Ascending aorta (tissue), 2 donors: ENCODE data around the gene TMEM132C. TPM values are rescaled to one million over a fixed set of nuclear protein-coding genes. Genes with fewer than 3 reads are reported as not detected.

Experiments used
- DNase-seq, 2 donors: peaks; one replicate each; pipeline ENCODE4 v3.0.0-alpha.2; 2019; ENCODE audit warnings: low spot score in 2 of 2
- H3K27ac ChIP-seq, 2 donors: fragments of 200-600 bp; sonication (generic); one replicate each; pipeline ENCODE4 v1.5.1; 2016 to 2017; ENCODE audit warnings: mild to moderate bottlenecking in 1 of 2
- H3K27me3 ChIP-seq: fragments of 200-600 bp; sonication (generic); one replicate; pipeline ENCODE4 v1.5.1; 2017
- H3K36me3 ChIP-seq, 2 donors: fragments of 200-600 bp; sonication (generic); one replicate each; pipeline ENCODE4 v1.5.1; 2016
- H3K4me1 ChIP-seq, 2 donors: fragments of 200-600 bp; sonication (generic); one replicate each; pipeline ENCODE4 v1.5.1; 2016 to 2017; ENCODE audit warnings: mild to moderate bottlenecking in 1 of 2
- H3K4me3 ChIP-seq, 2 donors: fragments of 200-600 bp; sonication (generic); one replicate each; pipeline ENCODE4 v1.5.1; 2016 to 2017; ENCODE audit warnings: mild to moderate bottlenecking in 1 of 2
- H3K9me3 ChIP-seq, 2 donors: fragments of 200-600 bp; sonication (generic); one replicate each; pipeline ENCODE4 v1.5.1; 2016
- CTCF ChIP-seq, 3 experiments: fragments of 200-600 bp in 2 of 3; fragments of 450-650 bp in 1 of 3; sonication (generic) in 2 of 3; IDR thresholded peaks; one replicate each; pipeline ENCODE4 v1.5.1; 2016 to 2019; ENCODE audit warnings: antibody characterized with exemption in 3 of 3, mild to moderate bottlenecking in 1 of 3, moderate library complexity in 1 of 3
- intact Hi-C: fragments of 100-400 bp; cut with DNase I; formaldehyde crosslinking; loops from one replicate; pipeline ENCODE4 v1.15.1; 2023
- total RNA-seq: library from RNA; depleted of rRNA; stranded (reverse); fragments of >200 nt; gene quantifications from one replicate; pipeline ENCODE4 v1.1.0, GENCODE V29; 2016

Gene TMEM132C
- total RNA-seq, 1 donor from 2014 or later = 0.96 TPM

- no peak overlapping the region for H3K4me3 ChIP-seq
- DNase-seq = no peak
- no peaks in the 10 kb centered on the region for H3K4me1 ChIP-seq
- intact Hi-C loops = no loop called here
- H3K27ac ChIP-seq = no peak overlapping the region
- no peaks in the 10 kb centered on the region for H3K27me3 ChIP-seq
- no peak for TF ChIP-seq CTCF (IDR thresholded peaks at IDR 0.05)
- H3K9me3 ChIP-seq = no peaks in the 10 kb centered on the region
- H3K36me3 ChIP-seq = no peaks in the 10 kb centered on the region
Measured at GRCh38 chr12:128288357-128288756, 21.4 kb downstream of the TMEM132C start.

- Histone ChIP-seq H3K27me3 (no peaks in the 10 kb centered on the region), H3K36me3 (no peaks in the 10 kb centered on the region), H3K4me3 (no peak overlapping the region), H3K27ac (no peak overlapping the region), H3K4me1 (no peaks in the 10 kb centered on the region), H3K9me3 (no peaks in the 10 kb centered on the region)
- intact Hi-C loops = no loop called here
- DNase-seq = no peak
- no peak for TF ChIP-seq CTCF (IDR thresholded peaks at IDR 0.05)
Measured at GRCh38 chr12:128288896-128289295, 21.9 kb downstream of the TMEM132C start.

- TF ChIP-seq CTCF (IDR thresholded peaks at IDR 0.05) = no peak
- DNase-seq = no peak
Measured at GRCh38 chr12:128290938-128291337, 24.0 kb downstream of the TMEM132C start.

GRCh38 chr12:128298091-128298748 is 31.2 kb downstream of the TMEM132C start:
- H3K9me3 ChIP-seq = no peaks in the 10 kb centered on the region
- no peaks in the 10 kb centered on the region for H3K27me3 ChIP-seq
- no peak overlapping the region for H3K27ac ChIP-seq
- H3K36me3 ChIP-seq = no peaks in the 10 kb centered on the region
- no peak for DNase-seq
- no peaks in the 10 kb centered on the region for H3K4me1 ChIP-seq
- H3K4me3 ChIP-seq = no peak overlapping the region
- TF ChIP-seq CTCF (IDR thresholded peaks at IDR 0.05) = no peak
- intact Hi-C loops = no loop called here

More at GRCh38 chr12:128290938-128291337, 24.0 kb downstream of the TMEM132C start:
- Histone ChIP-seq H3K36me3 (no peaks in the 10 kb centered on the region), H3K27me3 (no peaks in the 10 kb centered on the region), H3K9me3 (no peaks in the 10 kb centered on the region), H3K27ac (no peak overlapping the region), H3K4me1 (no peaks in the 10 kb centered on the region), H3K4me3 (no peak overlapping the region)
- intact Hi-C loops = no loop called here

- Histone ChIP-seq H3K27ac (no peak overlapping the region), H3K36me3 (no peaks in the 10 kb centered on the region), H3K9me3 (no peaks in the 10 kb centered on the region), H3K4me1 (no peaks in the 10 kb centered on the region), H3K4me3 (no peak overlapping the region), H3K27me3 (no peaks in the 10 kb centered on the region)
- TF ChIP-seq CTCF (IDR thresholded peaks at IDR 0.05) = no peak
- intact Hi-C loops = no loop called here
- DNase-seq = no peak
Measured at GRCh38 chr12:128305336-128305892, 38.4 kb downstream of the TMEM132C start.
